Fibroblast of the aortic adventitia (primary cell): ENCODE data around the gene RNF13. TPM values are rescaled to one million over a fixed set of nuclear protein-coding genes. Genes with fewer than 3 reads are reported as not detected.

Source experiments
- DNase-seq: peaks from one replicate; pipeline ENCODE4 v3.0.0-alpha.2; 2010; ENCODE audit warnings: low read depth
- H3K4me3 ChIP-seq: 2 replicates; pipeline ENCODE4 v1.5.1; 2011; ENCODE audit warnings: low read depth, mild to moderate bottlenecking, control low read depth, low read length, moderate library complexity
- total RNA-seq: library from RNA; depleted of rRNA; stranded (reverse); fragments of >200 nt; gene quantifications from 2 replicates; pipeline ENCODE4 v1.2.3, GENCODE V29; 2012; ENCODE audit warnings: low replicate concordance
- TF ChIP-seq, protein P1 (sequence below): IDR thresholded peaks from 2 replicates; pipeline ENCODE4 v1.5.1; 2011; ENCODE audit warnings: mild to moderate bottlenecking, low read length, control low read depth, inconsistent platforms; ENCODE audit not compliant: insufficient read depth

The RNF13 gene
- total RNA-seq, 1 donor: 68.8 TPM

DNA sequence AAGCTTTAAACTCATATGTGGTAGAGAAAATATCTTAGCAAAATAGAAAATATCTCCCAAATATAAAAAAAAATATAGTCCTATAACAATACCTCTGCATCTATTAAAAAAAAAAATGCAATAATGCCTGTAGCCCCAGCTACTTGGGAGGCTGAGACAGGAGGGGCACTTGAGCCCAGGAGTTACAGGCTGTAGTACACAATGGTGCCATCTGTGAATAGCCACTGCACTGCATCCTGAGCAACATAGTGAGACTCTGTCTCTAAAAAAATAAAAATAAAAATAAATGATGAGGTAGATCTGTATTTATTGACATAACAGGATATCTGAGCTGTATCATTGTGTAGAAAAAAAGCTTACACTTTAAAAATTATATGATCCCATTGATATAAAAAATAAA, 87.3 kb downstream of the RNF13 start:
- TF ChIP-seq, protein P1, sequence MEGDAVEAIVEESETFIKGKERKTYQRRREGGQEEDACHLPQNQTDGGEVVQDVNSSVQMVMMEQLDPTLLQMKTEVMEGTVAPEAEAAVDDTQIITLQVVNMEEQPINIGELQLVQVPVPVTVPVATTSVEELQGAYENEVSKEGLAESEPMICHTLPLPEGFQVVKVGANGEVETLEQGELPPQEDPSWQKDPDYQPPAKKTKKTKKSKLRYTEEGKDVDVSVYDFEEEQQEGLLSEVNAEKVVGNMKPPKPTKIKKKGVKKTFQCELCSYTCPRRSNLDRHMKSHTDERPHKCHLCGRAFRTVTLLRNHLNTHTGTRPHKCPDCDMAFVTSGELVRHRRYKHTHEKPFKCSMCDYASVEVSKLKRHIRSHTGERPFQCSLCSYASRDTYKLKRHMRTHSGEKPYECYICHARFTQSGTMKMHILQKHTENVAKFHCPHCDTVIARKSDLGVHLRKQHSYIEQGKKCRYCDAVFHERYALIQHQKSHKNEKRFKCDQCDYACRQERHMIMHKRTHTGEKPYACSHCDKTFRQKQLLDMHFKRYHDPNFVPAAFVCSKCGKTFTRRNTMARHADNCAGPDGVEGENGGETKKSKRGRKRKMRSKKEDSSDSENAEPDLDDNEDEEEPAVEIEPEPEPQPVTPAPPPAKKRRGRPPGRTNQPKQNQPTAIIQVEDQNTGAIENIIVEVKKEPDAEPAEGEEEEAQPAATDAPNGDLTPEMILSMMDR: no peak
- DNase-seq: no peak

DNA sequence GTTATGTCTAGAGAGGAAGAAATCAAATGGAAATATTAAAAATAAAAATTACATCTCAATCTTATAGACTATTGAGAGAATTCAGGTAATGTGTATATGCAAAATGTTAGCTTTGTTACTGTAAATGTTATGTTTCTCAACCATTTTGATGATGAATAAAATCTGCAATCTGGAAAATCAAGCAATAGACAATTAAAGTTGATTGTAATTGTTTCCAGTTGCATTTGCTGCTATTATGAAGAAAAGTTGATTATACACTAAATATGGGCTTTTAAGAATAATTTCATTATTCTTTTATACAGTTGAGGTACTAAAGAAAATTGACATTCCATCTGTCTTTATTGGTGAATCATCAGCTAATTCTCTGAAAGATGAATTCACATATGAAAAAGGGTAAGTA, 88.8 kb downstream of the RNF13 start:
- H3K4me3 ChIP-seq: no peak overlapping the region
- TF ChIP-seq, protein P1: no peak
- no peak for DNase-seq

More for the DNA sequence above, 87.3 kb downstream of the RNF13 start:
- no peak overlapping the region for H3K4me3 ChIP-seq

DNA sequence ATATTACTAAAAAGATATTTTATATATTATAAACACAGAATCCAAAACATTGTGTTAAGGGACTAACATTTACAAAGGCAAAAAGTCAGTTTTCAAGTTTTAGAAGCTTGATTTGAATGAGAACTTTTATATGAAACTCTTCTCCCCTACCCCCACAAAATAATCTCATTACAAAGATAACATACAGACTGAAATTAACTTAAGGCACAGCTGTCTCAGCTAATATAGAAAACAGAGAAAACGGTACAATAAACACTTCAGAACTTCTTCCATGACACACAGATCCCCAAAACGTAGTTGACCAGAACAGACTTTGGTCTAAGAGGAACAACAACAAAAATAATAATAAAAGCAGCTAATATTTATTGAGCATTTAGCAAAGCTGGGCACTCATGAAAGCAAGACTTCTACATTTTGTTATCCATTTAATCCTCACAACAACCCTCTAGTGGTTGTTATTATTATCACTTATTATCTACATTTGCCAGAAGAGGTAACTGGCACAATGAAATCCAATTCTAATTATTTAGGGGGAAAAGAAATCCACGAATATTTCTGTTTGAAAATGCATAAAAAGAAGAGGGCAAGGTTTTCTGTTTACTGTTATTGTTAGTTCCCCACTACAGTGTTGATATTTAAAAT, 89.6 kb downstream of the RNF13 start:
- DNase-seq: peak; percentile 19
- TF ChIP-seq, protein P1: peak; percentile 39
- H3K4me3 ChIP-seq: no peak overlapping the region

DNA sequence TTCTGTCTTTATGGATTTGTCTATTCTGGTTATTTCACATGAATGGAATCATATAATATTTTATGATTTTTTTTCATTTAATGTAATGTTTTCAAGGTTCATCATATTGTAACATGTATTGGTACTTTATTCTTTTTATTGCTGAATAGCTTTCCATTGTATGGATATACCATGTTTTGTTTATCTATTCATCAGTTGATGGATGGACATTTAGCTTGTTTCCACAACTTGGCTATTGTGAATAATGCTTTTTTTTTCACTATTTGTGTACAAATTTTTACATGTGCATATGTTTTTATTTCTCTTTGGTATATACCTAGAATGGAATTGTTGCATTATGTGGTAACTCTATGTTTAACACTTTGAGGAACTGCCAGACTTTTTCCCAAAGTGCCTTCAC, 93.0 kb downstream of the RNF13 start:
- H3K4me3 ChIP-seq: no peak overlapping the region
- TF ChIP-seq, protein P1: no peak
- no peak for DNase-seq

DNA sequence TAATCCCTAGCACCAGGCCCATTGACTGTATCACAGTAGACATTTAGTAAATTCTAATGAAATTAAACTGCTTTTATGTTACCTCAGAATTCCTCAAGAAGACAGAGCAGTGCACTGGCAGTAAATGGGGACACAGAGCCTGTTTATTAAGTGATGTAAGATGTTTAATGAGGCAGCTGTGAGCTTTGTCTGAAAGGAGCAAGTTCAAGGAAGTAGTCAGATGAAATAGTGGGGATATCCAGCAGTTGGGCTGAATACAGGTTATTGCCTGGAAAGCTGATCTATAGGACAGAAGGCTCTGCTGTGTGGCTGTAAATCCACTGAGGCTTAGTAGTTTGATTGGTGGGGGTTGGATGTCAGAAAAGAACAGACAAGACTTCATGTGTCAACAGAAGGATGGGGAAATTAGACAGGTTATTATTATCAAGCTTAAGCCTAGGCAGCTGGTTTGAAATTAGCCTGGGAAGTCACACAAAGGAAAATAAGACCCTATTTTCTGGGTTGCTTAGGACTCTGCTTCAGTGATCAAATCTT, 95.5 kb downstream of the RNF13 start:
- H3K4me3 ChIP-seq: no peak overlapping the region
- no peak for DNase-seq
- TF ChIP-seq, protein P1: no peak

DNA sequence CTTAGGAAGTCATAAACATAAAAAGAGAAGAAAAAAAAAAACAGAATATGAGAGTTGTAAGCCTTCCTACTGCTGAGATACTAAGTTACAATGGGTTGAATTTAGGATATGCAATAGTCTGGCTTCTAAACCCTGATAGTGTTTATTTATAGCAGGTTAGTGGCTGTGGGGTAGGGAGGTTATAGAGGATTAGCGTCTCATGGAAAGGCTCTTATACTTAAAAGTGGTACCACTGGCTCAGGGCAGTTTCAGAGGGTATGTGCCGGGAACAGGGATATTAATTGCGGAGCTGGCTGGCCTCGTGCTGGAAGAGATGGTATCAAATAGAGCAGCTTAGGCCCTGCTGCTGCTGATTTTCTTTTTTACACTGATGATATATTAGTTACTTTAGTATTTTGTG, 96.9 kb downstream of the RNF13 start:
- DNase-seq: no peak
- H3K4me3 ChIP-seq: no peak overlapping the region
- TF ChIP-seq, protein P1: no peak
